Measurements from ENCODE around the gene SEMA3E. TPM values are rescaled to one million over a fixed set of nuclear protein-coding genes. Genes with fewer than 3 reads are reported as not detected.
A peak's percentile ranks its signal among the peaks of the same experiment; 100 is the strongest.

SEMA3E gene
- total RNA-seq, 1 donor, result 0.43 TPM

GRCh38 chr7:83486536-83486935, 162.4 kb downstream of the SEMA3E start:
- no peak for TF ChIP-seq CTCF (IDR thresholded peaks at IDR 0.05; ENCODE audit: insufficient read depth, low read depth, low read length)
- no peak for DNase-seq (ENCODE audit: low read depth)
- H3K4me3 ChIP-seq (ENCODE audit: low read depth, low read length), result no peak overlapping the region

- DNase-seq (ENCODE audit: low read depth), result no peak
- H3K4me3 ChIP-seq (ENCODE audit: low read depth, low read length), result no peak overlapping the region
These were observed 164.1 kb downstream of the SEMA3E start for GRCh38 chr7:83484826-83485225.

DNA sequence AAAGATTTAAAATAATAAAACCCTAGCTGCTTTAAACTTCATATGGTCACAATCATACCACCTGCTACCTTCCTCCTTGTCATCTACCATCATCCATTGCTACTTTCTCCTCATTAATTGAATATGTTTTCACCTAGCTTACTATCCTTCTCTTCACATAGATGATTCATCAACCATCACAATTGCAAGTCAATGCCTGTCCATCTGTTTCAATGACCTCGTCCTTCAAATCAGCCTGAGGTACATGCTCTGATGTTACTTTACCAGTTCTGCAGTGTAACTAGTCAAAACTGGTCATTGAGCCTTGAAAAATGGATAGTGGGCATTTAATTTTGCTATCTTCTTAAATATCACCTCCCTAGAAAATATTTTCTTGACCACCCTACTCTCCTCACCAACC, 164.7 kb downstream of the SEMA3E start:
- no peak for TF ChIP-seq CTCF (IDR thresholded peaks at IDR 0.05; ENCODE audit: insufficient read depth, low read depth, low read length)
- DNase-seq (ENCODE audit: low read depth), result no peak

More at GRCh38 chr7:83484826-83485225, 164.1 kb downstream of the SEMA3E start:
- no peak for TF ChIP-seq CTCF (IDR thresholded peaks at IDR 0.05; ENCODE audit: insufficient read depth, low read depth, low read length)

DNA sequence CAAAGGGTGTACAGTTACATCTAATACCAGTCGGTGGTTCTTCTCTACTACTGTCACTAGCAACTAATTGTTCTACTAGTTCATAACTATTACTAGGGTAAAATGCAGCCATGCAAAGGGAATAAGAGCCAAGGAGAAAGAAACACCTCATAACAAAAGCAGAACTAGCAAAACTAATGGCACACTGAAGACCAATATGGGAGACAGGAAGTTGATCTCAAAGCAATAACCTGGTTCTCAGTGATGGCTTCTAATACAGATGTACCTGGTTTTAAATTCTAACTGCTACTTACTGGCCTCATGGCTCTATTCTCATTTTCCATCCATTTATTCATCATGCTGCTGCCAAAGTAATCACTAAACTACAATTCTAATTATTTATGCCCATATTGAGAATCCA, 170.3 kb downstream of the SEMA3E start:
- H3K4me3 ChIP-seq (ENCODE audit: low read depth, low read length), result no peak overlapping the region
- no peak for TF ChIP-seq CTCF (IDR thresholded peaks at IDR 0.05; ENCODE audit: insufficient read depth, low read depth, low read length)
- no peak for DNase-seq (ENCODE audit: low read depth)

More for the DNA sequence above, 164.7 kb downstream of the SEMA3E start:
- no peak overlapping the region for H3K4me3 ChIP-seq (ENCODE audit: low read depth, low read length)

- no peak overlapping the region for H3K4me3 ChIP-seq (ENCODE audit: low read depth, low read length)
- TF ChIP-seq CTCF (IDR thresholded peaks at IDR 0.05; ENCODE audit: insufficient read depth, low read depth, low read length), result no peak
- DNase-seq (ENCODE audit: low read depth), result no peak
These were observed 172.4 kb downstream of the SEMA3E start for GRCh38 chr7:83476511-83477050.

DNA sequence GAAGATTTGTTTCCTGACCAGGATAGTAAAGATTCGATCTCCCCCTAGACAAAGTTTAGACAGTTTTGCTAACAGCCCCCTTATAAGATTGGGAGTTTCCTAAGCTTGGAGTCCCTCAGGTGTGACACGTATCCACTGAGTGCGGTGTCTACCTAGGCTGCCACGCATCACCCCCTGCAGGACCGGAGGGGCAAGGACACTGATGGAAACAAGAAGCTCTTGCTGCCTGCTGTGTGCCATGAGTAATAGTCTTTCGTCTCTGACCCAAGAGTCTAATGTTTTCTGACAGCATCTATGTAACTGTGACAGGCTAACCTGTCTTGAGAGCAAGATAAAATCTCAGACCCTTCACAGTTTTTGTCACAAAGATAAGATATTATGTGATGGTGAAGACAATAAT, 173.5 kb downstream of the SEMA3E start:
- H3K4me3 ChIP-seq (ENCODE audit: low read depth, low read length), result no peak overlapping the region
- no peak for DNase-seq (ENCODE audit: low read depth)
- peak; percentile 11 for TF ChIP-seq CTCF (IDR thresholded peaks at IDR 0.05; ENCODE audit: insufficient read depth, low read depth, low read length)

DNA sequence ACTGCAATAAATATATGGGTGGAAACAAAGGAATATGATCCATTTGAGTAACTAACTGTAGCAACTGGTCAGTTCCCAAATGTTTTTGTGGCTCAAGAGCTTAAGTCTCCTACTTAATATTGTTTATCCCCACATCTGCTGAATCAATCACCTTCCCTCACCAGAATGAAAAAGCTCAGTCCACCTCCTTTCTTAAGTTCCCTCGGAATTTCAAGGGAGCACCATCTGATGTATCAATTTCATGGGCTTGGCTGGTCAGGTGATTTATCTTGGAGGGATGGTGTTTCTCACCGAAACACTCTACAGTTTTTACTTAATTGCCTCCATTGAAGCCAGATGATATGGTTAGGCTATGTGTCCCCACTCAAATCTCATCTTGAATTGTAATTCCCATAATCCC, 176.6 kb downstream of the SEMA3E start:
- no peak overlapping the region for H3K4me3 ChIP-seq (ENCODE audit: low read depth, low read length)
- no peak for TF ChIP-seq CTCF (IDR thresholded peaks at IDR 0.05; ENCODE audit: insufficient read depth, low read depth, low read length)
- no peak for DNase-seq (ENCODE audit: low read depth)
